Measurements from ENCODE around the gene RABGAP1.

DNA sequence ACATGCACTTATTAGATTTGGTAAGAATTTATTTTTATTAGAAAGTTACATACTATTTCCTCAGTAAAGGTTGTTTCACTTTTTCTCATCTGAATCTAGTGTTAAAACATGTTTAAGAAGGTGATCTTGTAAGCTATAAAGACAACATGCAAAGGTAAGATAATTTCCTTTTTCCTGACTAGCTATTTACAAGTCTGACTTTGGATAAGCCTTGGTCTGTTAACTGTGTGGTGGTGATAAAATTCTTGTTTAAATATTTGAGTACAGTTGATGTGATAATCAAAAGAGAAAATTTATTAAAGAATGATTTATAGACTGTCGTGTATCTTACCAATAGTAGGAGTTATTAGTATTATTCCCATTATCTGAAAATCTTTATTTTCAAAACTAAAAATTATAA lies 55.8 kb downstream of the RABGAP1 start:
- no peak for TF ChIP-seq POLR2A (IDR thresholded peaks at IDR 0.05)
- TF ChIP-seq, protein P1, sequence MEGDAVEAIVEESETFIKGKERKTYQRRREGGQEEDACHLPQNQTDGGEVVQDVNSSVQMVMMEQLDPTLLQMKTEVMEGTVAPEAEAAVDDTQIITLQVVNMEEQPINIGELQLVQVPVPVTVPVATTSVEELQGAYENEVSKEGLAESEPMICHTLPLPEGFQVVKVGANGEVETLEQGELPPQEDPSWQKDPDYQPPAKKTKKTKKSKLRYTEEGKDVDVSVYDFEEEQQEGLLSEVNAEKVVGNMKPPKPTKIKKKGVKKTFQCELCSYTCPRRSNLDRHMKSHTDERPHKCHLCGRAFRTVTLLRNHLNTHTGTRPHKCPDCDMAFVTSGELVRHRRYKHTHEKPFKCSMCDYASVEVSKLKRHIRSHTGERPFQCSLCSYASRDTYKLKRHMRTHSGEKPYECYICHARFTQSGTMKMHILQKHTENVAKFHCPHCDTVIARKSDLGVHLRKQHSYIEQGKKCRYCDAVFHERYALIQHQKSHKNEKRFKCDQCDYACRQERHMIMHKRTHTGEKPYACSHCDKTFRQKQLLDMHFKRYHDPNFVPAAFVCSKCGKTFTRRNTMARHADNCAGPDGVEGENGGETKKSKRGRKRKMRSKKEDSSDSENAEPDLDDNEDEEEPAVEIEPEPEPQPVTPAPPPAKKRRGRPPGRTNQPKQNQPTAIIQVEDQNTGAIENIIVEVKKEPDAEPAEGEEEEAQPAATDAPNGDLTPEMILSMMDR (IDR thresholded peaks at IDR 0.05), result no peak

All from testis (tissue), 2 donors.